ENCODE results near the gene TECTB.

The TECTB gene

DNA sequence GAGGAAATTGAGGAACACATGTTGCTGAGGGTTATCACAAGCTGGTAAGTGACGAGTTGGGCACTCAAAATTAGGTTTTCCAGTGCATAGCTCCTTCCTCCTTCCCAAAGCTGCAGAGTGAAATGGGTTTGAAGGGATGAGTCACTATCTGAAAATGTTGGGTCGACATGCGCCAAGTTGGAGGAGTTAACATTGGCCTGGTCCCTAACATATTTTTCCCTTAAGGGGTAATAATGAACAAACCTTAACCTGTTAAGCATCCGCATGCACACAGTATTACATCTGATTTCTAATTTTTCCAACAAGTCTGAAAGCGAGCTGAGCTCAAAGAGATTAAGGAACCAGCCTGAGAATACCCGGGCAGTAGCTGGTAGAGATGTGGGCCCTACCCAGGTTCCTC is 20.7 kb upstream of the TECTB start:
- TF ChIP-seq, protein P1, sequence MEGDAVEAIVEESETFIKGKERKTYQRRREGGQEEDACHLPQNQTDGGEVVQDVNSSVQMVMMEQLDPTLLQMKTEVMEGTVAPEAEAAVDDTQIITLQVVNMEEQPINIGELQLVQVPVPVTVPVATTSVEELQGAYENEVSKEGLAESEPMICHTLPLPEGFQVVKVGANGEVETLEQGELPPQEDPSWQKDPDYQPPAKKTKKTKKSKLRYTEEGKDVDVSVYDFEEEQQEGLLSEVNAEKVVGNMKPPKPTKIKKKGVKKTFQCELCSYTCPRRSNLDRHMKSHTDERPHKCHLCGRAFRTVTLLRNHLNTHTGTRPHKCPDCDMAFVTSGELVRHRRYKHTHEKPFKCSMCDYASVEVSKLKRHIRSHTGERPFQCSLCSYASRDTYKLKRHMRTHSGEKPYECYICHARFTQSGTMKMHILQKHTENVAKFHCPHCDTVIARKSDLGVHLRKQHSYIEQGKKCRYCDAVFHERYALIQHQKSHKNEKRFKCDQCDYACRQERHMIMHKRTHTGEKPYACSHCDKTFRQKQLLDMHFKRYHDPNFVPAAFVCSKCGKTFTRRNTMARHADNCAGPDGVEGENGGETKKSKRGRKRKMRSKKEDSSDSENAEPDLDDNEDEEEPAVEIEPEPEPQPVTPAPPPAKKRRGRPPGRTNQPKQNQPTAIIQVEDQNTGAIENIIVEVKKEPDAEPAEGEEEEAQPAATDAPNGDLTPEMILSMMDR (IDR thresholded peaks at IDR 0.05; ENCODE audit: control insufficient read depth, insufficient read depth, low read depth, low read length, missing control alignments): no peak
- H3K4me3 ChIP-seq (ENCODE audit: control insufficient read depth, low read depth, low read length): no peak overlapping the region
- no peak for DNase-seq (ENCODE audit: low read depth)

DNA sequence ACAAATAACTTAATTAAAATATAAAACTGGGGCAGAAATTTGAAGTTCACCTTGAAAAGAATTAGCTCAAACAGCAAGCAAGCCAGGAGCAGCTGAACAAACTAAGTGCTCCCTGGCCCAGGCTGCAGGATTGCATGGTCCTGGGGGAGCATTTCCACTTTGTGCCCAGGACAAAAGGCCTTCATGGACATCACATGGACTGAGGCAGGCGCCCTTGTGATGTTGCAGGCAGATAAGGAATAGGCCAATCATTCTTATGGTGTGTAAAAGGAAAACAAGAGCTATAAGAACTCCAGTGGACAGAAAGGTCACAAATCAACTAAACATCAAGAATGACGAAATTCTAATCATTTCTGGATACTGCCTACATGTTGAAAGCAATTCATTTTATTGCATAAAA is 17.5 kb upstream of the TECTB start:
- H3K4me3 ChIP-seq (ENCODE audit: control insufficient read depth, low read depth, low read length): no peak overlapping the region
- no peak for DNase-seq (ENCODE audit: low read depth)
- TF ChIP-seq, protein P1 (IDR thresholded peaks at IDR 0.05; ENCODE audit: control insufficient read depth, insufficient read depth, low read depth, low read length, missing control alignments): no peak

- no peak for DNase-seq (ENCODE audit: low read depth)
- no peak overlapping the region for H3K4me3 ChIP-seq (ENCODE audit: control insufficient read depth, low read depth, low read length)
- TF ChIP-seq, protein P1 (IDR thresholded peaks at IDR 0.05; ENCODE audit: control insufficient read depth, insufficient read depth, low read depth, low read length, missing control alignments): no peak
Measured at GRCh38 chr10:112269266-112269665, 13.9 kb upstream of the TECTB start.

- DNase-seq (ENCODE audit: low read depth): peak; percentile 66
- no peak overlapping the region for H3K4me3 ChIP-seq (ENCODE audit: control insufficient read depth, low read depth, low read length)
- TF ChIP-seq, protein P1 (IDR thresholded peaks at IDR 0.05; ENCODE audit: control insufficient read depth, insufficient read depth, low read depth, low read length, missing control alignments): no peak
Measured at GRCh38 chr10:112271982-112272381, 11.2 kb upstream of the TECTB start.

DNA sequence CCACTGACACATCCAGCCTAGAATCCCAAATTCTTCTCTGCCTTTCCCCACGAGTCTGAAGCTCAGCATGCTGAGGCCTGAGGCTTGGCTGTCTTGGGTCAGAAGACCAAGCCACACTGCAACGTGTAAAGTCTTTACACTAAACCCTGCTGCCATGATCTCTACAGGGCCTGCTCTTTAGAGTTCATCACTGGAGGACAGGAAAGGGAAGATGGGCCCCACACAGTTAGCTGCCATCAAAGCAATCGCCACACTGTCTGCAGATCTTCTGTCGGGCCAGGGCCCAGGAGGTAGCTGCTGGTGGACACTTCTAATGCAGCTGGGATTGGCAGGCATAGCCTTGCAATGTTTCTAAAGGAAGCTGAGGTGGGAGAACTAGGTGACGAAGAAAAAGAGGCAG is 8.4 kb upstream of the TECTB start:
- no peak for DNase-seq (ENCODE audit: low read depth)
- no peak overlapping the region for H3K4me3 ChIP-seq (ENCODE audit: control insufficient read depth, low read depth, low read length)
- TF ChIP-seq, protein P1 (IDR thresholded peaks at IDR 0.05; ENCODE audit: control insufficient read depth, insufficient read depth, low read depth, low read length, missing control alignments): no peak

DNA sequence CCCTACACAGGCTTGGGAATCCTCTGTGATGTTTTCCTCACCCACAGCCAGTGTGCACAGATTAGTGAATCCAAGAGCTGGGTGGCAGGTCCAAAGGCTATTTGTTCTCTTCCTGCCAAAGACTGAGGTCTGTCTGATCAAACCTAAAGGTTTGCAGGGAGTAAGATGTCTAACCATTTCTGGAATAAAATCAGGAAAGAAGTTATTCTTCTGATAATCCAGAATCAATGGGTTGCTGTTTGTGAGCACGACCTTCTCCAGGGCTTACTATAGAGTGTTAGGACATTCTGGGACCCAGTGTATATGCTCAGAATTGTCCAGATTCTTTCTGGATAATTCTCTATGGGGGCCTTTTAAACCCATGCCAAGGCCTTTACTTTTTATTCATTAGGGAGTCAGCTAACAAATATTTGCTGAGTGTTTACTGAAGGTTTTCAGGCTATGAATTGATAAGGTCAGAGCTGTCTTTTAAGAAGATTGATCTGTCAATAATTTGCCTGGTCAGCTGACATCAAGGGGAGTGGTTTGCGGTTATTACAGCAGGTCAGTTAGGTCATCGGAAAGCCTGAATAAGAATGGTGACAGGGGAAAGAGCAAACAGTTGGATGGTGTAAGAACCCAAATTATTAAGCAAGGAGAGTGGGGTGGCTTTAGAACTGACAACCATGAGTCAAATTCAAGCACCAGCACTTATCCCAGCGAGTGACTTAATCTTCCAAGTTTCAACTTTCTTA is 7.5 kb upstream of the TECTB start:
- TF ChIP-seq, protein P1 (IDR thresholded peaks at IDR 0.05; ENCODE audit: control insufficient read depth, insufficient read depth, low read depth, low read length, missing control alignments): no peak
- no peak for DNase-seq (ENCODE audit: low read depth)
- H3K4me3 ChIP-seq (ENCODE audit: control insufficient read depth, low read depth, low read length): no peak overlapping the region

Measured in AG09309 (cell line).